Left forelimb (tissue), 1 donor: ENCODE measurements around the gene TAF1L.

Experiments
- DNase-seq: peaks from one replicate; pipeline ENCODE4 v3.0.0-alpha.2; 2018; ENCODE audit warnings: low spot score

Gene TAF1L

GRCh38 chr9:32589083-32589723, 46.3 kb downstream of the TAF1L start:
- no peak for DNase-seq

GRCh38 chr9:32587901-32588300, 47.6 kb downstream of the TAF1L start:
- DNase-seq, result no peak

GRCh38 chr9:32584784-32585183, 50.7 kb downstream of the TAF1L start:
- no peak for DNase-seq

- no peak for DNase-seq
Observed at GRCh38 chr9:32581512-32582143, 53.8 kb downstream of the TAF1L start.

GRCh38 chr9:32580631-32581300, 54.7 kb downstream of the TAF1L start:
- no peak for DNase-seq

- DNase-seq, result peak; percentile 74
Observed at GRCh38 chr9:32579706-32580331, 55.6 kb downstream of the TAF1L start.
